ENCODE results near the gene FXN. TPM values are rescaled to one million over a fixed set of nuclear protein-coding genes. Genes with fewer than 3 reads are reported as not detected.

The FXN gene
- polyA plus RNA-seq, 1 experiment = 9.2 TPM

DNA sequence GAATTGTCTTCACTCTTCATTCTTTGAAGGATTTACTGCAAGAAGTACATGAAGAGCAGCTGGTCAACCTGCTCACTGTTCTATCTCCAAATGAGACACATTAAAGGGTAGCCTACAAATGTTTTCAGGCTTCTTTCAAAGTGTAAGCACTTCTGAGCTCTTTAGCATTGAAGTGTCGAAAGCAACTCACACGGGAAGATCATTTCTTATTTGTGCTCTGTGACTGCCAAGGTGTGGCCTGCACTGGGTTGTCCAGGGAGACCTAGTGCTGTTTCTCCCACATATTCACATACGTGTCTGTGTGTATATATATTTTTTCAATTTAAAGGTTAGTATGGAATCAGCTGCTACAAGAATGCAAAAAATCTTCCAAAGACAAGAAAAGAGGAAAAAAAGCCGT, 37.6 kb downstream of the FXN start:
- Histone ChIP-seq H3K36me3 (ENCODE audit: control insufficient read depth, insufficient read depth, low read length) (0 out of 2 replicates have a peak, but pooled peaks cover 1% of the 10 kb centered on the region), H3K4me3 (ENCODE audit: low read depth, low read length) (no peak overlapping the region), H3K27me3 (ENCODE audit: control insufficient read depth, insufficient read depth, low read length) (no peaks in the 10 kb centered on the region)
- ChIA-PET POLR2A (no interaction called here), CTCF (interaction anchor here (1.7 to 2.6 kb wide), 2 partner anchors 19 to 48 kb away, joined by 3 to 18 read pairs; no protein-coding TSS in a partner anchor)
- no peak for DNase-seq (ENCODE audit: low read depth)
- TF ChIP-seq, protein P1, sequence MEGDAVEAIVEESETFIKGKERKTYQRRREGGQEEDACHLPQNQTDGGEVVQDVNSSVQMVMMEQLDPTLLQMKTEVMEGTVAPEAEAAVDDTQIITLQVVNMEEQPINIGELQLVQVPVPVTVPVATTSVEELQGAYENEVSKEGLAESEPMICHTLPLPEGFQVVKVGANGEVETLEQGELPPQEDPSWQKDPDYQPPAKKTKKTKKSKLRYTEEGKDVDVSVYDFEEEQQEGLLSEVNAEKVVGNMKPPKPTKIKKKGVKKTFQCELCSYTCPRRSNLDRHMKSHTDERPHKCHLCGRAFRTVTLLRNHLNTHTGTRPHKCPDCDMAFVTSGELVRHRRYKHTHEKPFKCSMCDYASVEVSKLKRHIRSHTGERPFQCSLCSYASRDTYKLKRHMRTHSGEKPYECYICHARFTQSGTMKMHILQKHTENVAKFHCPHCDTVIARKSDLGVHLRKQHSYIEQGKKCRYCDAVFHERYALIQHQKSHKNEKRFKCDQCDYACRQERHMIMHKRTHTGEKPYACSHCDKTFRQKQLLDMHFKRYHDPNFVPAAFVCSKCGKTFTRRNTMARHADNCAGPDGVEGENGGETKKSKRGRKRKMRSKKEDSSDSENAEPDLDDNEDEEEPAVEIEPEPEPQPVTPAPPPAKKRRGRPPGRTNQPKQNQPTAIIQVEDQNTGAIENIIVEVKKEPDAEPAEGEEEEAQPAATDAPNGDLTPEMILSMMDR (IDR thresholded peaks at IDR 0.05; ENCODE audit: insufficient read depth, low read depth, low read length) = no peak

DNA sequence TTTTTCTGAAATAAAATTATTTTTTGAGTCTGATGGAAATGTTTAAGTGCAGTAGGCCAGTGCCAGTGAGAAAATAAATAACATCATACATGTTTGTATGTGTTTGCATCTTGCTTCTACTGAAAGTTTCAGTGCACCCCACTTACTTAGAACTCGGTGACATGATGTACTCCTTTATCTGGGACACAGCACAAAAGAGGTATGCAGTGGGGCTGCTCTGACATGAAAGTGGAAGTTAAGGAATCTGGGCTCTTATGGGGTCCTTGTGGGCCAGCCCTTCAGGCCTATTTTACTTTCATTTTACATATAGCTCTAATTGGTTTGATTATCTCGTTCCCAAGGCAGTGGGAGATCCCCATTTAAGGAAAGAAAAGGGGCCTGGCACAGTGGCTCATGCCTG, 39.2 kb downstream of the FXN start:
- no peaks in the 10 kb centered on the region for H3K27me3 ChIP-seq (ENCODE audit: control insufficient read depth, insufficient read depth, low read length)
- no peak overlapping the region for H3K4me3 ChIP-seq (ENCODE audit: low read depth, low read length)
- TF ChIP-seq, protein P1 (IDR thresholded peaks at IDR 0.05; ENCODE audit: insufficient read depth, low read depth, low read length) = no peak
- H3K36me3 ChIP-seq (ENCODE audit: control insufficient read depth, insufficient read depth, low read length) = no peaks in the 10 kb centered on the region
- ChIA-PET CTCF (no interaction called here), POLR2A (no interaction called here)
- no peak for DNase-seq (ENCODE audit: low read depth)

DNA sequence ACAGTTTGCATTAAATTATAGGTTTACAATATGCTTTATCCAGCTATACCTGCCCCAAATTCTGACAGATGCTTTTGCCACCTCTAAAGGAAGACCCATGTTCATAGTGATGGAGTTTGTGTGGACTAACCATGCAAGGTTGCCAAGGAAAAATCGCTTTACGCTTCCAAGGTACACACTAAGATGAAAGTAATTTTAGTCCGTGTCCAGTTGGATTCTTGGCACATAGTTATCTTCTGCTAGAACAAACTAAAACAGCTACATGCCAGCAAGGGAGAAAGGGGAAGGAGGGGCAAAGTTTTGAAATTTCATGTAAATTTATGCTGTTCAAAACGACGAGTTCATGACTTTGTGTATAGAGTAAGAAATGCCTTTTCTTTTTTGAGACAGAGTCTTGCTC, 41.0 kb downstream of the FXN start:
- ChIA-PET CTCF (no interaction called here), POLR2A (interaction anchor here (0.7 kb wide), 1 partner anchor 112 kb away, joined by 3 read pairs; no protein-coding TSS in a partner anchor)
- DNase-seq (ENCODE audit: low read depth) = no peak
- Histone ChIP-seq H3K36me3 (ENCODE audit: control insufficient read depth, insufficient read depth, low read length) (no peaks in the 10 kb centered on the region), H3K4me3 (ENCODE audit: low read depth, low read length) (no peak overlapping the region), H3K27me3 (ENCODE audit: control insufficient read depth, insufficient read depth, low read length) (no peaks in the 10 kb centered on the region)
- TF ChIP-seq, protein P1 (IDR thresholded peaks at IDR 0.05; ENCODE audit: insufficient read depth, low read depth, low read length) = no peak

DNA sequence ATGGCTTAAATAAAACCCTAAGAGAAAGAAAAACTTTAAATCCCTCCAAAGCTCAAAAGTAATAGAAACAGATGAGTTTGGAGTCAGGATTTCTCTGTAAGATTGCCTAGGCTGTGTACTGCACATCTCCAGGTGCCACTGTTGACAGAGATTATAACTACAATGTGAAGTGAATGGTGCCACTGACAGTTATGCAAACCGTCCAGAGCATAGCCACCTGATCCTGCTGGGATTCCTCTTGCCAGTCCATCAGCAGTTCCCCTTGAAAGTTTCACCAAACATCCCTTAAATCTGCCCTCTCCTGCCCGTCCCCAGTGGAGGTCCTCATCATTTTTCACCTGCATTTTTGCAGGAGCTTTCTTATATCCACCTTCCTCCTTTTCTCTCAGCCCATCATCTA, 42.5 kb downstream of the FXN start:
- CTCF ChIA-PET = interaction anchor here (1.3 to 1.5 kb wide), 2 partner anchors 23 to 116 kb away, joined by 4 to 6 read pairs; no protein-coding TSS in a partner anchor
- no peaks in the 10 kb centered on the region for H3K27me3 ChIP-seq (ENCODE audit: control insufficient read depth, insufficient read depth, low read length)
- no peak for DNase-seq (ENCODE audit: low read depth)
- TF ChIP-seq, protein P1 (IDR thresholded peaks at IDR 0.05; ENCODE audit: insufficient read depth, low read depth, low read length) = no peak
- H3K36me3 ChIP-seq (ENCODE audit: control insufficient read depth, insufficient read depth, low read length) = no peaks in the 10 kb centered on the region
- POLR2A ChIA-PET = no interaction called here
- no peak overlapping the region for H3K4me3 ChIP-seq (ENCODE audit: low read depth, low read length)

DNA sequence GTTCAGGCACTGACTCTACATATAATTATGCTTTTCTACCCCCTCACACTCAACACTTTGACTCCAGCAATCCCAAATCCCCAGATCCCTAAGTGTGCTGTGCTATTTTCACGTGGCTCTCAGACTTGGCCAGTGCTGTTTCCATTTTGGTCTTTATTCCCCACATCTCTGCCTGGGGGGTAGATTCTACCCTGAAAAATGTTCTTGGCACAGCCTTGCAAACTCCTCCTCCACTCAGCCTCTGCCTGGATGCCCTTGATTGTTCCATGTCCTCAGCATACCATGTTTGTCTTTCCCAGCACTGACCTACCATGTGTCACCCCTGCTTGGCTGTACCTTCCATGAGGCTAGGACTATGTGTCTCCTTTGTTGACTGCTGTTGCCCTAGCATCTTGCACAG, 43.0 kb downstream of the FXN start:
- CTCF ChIA-PET = interaction anchor here (1.3 to 1.5 kb wide), 2 partner anchors 24 to 115 kb away, joined by 4 to 6 read pairs; no protein-coding TSS in a partner anchor
- POLR2A ChIA-PET = no interaction called here
- H3K4me3 ChIP-seq (ENCODE audit: low read depth, low read length) = no peak overlapping the region
- TF ChIP-seq, protein P1 (IDR thresholded peaks at IDR 0.05; ENCODE audit: insufficient read depth, low read depth, low read length) = no peak
- H3K36me3 ChIP-seq (ENCODE audit: control insufficient read depth, insufficient read depth, low read length) = no peaks in the 10 kb centered on the region
- H3K27me3 ChIP-seq (ENCODE audit: control insufficient read depth, insufficient read depth, low read length) = no peaks in the 10 kb centered on the region
- no peak for DNase-seq (ENCODE audit: low read depth)

All from BJ (cell line).